NCI-H2196 (cell line): ENCODE data around the gene CD81.
"Not testable (repeated sequence)": the region's sequence is repeated elsewhere in the genome, so short reads cannot be mapped to it uniquely, and the experiment has no call there.

ENCODE experiments used
- DNase-seq: peaks from one replicate; lab custom pipeline; 2025; ENCODE audit not compliant: unreplicated experiment; lab: John Stamatoyannopoulos, UW

CD81 gene

GRCh38 chr11:2376751-2377451, at the start of gene CD81:
TSS of gene CD81 (plus strand) at chr11:2377310. CDS start at chr11:2377550, 240 bp downstream.
- peak; percentile 41 for DNase-seq

DNA sequence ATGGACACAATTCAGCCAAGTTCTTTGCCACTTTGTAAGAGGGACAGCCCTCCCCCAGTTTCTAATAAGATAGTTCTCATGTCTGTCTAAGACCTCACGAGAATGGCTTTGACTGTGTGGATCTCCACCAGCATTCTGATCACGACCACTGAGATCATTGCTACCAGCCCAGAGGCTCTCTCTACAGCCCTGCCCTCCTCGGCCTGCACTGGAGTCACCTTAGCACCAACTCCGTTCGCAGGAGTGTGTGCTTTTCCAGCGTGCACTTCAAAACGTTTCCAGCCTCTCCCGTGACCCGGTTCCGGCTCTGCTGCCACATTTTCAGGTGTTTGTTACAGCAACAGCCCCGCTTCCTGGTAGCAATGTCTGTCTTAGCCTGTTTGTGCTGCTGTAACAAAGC, 49.1 kb upstream of the CD81 start:
- DNase-seq: no peak

DNA sequence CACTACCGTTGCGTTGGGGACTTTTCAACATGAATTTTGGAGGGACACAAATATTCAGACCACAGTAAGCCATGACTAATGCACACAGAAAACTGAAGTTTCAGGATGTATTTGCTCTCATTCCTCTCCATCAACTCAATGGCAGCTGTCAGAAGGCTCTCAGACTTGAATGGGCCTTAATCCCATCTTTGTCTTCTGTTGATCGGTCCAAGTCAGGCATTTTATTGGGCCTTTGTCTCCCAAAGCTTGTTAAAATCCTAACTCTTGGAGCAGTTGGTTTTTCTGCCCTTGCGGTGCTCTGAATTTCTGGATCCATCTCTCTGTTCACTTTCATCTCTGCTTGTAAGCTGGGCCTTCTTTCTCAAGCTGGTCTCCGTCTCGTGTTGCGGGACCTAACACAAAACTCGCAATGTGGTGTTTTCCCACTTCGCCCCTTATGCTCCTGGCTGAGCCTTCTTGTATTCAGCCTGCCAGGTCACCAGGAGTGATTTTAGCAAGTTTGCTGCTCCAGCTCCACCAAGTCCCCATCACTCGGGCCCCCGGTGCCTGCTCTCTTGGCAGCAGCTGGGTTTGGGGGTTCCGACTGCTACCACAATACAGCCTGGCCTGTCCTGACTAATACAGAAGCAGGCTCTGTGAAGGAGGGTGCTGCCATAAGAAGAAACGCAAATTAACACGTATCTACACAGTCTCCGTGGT, 48.3 kb upstream of the CD81 start:
- DNase-seq: no peak

DNA sequence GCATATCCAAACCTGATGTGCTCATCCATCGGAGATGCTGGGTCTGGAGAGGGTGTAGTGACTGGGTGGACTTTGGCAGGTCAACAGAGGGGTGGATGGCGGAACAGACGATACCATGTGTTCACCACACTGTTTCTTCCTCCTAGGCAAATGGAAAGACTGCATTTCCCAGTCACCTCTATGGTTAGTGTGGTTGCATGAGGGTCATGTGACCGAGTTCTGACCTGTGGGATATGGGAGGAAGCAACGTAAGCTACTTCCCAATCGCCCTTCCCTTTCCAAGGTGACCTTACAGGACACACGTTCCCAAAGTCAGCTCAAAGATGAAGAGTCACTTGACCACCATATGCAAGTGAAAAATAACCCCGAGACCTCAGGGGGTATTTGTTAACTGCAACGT, 47.6 kb upstream of the CD81 start:
- DNase-seq: no peak

DNA sequence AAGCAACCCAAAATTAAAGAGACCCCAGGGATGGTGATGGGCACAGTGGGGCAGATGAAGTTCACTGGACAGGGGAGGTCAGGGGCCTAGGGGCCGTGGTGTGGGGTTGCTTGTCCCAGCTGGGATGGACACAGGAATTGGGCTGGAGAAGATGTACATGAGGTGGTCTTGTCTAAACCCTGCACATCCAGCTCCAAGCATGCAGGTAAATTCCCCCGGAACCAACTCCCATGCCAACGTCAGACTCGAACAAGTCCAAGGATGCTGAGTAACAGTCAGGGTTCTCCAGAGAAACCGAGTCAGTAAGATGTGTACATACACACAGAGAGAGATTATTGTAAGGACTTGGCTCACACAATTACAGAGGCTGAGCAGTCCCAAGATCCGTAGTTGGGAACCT, 46.4 kb upstream of the CD81 start:
- DNase-seq: no peak

- DNase-seq: no peak
These were observed 45.7 kb upstream of the CD81 start for GRCh38 chr11:2331404-2331803.

DNA sequence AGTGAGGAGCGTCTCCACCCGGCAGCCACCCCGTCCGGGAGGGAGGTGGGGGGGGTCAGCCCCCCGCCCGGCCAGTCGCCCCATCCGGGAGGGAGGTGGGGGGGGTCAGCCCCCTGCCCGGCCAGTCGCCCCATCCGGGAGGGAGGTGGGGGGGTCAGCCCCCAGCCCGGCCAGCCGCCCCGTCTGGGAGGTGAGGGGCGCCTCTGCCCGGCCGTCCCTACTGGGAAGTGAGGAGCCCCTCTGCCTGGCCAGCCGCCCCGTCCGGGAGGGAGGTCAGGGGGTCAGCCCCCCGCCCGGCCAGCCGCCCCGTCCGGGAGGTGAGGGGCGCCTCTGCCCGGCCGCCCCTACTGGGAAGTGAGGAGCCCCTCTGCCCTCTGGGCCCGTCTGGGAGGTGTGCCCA, 44.5 kb upstream of the CD81 start:
- DNase-seq: not testable (repeated sequence)

- not testable (repeated sequence) for DNase-seq
These were observed 43.5 kb upstream of the CD81 start for GRCh38 chr11:2333486-2334205.

DNA sequence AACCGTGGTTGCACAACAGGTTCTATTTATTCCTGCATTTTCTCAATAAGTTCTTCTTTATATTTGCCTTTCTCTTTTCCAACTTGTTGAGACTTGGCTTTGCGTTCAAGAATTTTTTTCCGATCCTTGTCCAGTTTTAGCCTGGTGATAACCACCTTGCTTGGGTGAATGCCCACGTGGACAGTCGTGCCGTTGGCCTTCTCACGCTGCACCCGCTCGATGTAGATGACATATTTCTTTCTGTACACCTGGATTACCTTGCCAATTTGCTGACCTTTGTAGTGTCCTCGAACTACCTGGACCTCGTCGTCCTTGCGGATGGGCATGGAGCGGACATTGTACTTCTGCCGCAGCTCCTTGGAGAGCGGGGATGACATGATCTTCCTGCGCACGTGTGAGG, 41.8 kb upstream of the CD81 start:
- not testable (repeated sequence) for DNase-seq

DNA sequence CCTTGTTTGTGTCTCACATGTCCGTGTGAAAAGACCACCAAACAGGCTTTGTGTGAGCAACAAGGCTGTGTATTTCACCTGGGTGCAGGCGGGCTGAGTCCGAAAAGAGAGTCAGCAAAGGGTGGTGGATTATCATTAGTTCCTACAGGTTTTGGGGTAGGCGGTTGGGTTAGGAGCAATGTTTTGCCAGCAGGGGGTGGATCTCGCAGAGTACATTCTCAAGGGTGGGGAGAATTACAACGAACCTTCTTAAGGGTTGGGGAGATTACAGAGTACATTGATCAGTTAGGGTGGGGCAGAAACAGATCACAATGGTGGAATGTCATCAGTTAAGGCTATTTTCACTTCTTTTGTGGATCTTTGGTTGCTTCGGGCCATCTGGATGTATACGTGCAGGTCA, 38.4 kb upstream of the CD81 start:
- DNase-seq: not testable (repeated sequence)

DNA sequence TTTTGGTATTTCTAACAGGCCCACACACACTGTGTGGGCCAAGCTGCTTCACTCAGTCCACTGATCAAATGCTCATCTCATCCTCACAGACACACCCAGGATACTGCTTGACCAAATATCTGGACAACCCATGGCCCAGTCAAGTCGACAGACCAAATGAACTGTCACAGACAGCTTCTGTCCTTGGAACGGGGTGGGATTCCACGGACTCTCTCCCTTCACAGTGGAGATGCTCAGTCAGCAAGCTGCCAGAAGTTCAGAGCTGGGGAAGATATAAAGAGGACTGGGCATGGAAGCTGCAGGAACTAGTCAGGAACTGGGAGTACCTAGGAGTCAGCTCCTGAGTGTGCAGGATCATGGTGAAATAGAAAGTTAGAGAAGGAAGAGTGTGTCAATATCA, 34.6 kb upstream of the CD81 start:
- no peak for DNase-seq

- no peak for DNase-seq
These were observed 34.1 kb upstream of the CD81 start for GRCh38 chr11:2342981-2343380.

DNA sequence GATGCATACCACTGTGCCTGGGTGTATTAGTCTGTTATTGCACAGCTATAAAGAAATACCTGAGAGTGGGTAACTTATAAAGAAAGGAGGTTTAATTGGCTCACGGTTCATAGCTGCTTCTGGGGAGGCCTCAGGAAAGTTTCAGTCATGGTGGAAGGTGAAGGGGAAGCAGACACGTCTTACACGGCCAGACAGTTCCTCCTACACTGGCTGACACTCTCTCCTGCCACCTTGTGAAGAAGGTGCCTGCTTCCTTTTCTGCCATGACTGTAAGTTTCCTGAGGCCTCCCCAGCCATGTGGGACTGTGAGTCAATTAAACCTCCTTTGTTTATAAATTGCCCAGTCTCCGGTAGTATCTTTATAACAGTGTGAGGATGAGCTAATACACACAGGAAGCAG, 33.6 kb upstream of the CD81 start:
- no peak for DNase-seq

DNA sequence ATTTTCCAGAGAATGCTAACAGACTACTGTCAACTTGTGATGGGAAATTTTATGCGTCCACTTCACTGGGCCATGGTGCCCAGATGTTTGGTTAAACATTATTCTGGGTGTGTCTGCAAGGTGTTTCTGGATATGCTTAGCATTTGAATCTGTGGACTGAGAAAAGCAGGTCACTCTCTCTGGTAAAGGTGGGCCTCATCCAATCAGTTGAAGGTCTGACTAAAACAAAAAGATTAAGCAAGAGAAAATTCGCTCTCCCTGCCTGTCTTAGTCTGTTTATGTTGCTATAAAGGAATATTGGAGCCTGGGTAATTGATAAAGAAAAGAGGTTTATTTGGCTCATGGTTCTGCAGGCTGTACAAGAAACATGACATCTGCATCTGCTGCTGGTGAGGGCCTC, 32.1 kb upstream of the CD81 start:
- no peak for DNase-seq

DNA sequence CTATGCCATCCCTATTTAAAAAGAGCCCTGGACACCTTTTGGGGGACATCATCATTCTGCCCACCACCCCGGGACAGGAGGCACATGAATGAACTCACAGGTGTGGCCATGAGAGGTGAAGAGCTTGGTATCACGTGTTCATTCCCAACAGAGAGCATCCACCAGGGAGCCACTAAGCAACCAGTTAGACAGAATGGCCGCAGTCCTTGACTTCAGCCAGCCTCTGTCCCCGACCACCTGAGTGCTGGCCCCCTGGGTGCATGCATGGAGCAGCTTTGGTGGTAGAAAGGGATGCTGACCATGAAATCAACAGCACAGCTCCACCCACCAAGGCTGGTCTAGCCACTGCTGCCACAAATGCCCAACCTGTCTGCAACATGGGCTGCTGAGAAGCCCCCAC, 31.1 kb upstream of the CD81 start:
- DNase-seq: no peak

DNA sequence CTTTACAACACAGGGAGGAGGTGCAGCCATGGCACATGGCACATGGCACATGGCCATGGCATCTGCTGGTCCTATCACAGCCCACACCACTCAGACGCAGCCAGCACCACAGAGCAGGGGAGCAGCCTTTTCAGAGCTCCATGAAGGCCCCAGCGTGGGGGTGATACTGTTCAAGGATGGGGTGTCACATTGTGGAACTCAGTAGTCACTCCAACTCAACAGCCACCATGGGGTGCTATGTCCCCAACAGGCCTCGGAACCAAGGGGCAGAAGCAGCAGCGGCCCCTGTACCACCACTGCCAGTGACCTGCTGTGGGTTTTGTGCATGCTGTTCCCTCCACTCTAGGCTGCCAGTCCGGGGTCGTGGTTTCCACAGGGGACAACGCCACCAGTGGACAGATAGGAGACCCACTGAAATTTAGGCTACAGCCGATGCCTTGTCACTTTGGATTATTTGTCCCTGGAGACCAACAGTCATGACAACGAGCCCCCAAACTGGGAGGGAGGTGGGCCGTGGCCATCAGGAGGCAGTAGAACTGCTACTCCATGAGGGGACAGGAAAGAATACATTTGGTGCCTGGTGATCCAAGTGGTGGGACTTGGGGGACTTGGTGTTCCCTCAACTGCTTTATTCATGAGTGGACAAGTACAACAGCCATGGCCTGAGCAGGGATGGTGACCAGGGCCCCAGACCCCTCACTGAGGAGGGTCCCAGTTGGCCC, 30.4 kb upstream of the CD81 start:
- DNase-seq: no peak

- no peak for DNase-seq
These were observed 29.7 kb upstream of the CD81 start for GRCh38 chr11:2347308-2347830.

DNA sequence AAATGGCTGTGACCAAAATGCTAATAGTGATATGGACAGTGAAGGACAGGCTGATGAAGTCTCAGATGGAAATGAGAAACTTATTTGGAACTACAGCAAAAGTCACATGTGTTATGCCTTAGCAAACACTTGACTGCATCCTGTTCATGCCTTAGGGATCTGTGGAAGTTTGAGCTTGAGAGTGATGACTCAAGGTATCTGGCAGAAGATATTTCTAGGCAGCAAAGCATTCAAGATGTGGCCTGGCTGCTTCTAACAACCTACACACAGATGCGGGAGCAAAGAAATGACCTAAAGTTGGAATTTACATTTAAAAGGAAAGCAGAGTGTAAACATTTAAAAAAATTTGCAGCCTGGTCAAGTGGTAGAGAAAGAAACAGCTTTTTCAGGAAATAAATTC, 28.1 kb upstream of the CD81 start:
- DNase-seq: no peak

GRCh38 chr11:2351701-2352100, 25.4 kb upstream of the CD81 start:
- DNase-seq: no peak

DNA sequence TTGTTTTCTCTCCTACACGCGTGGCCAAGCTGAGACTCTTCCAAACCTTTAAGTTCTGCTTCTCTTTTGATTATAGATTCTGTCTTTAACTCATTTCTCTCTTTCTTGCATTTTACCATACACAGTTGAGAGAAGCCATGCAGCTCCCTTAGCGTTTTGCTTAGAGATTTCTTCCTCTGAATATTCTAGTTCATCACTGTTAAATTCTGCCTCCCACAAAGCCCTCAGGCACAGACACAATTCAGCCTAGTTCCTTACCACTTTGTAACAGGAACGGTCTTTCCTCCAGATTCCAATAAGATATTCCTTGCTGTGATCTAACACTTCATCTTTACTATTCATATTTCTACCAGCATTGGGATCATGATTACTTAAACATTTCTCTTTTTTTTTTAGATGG, 24.7 kb upstream of the CD81 start:
- no peak for DNase-seq

DNA sequence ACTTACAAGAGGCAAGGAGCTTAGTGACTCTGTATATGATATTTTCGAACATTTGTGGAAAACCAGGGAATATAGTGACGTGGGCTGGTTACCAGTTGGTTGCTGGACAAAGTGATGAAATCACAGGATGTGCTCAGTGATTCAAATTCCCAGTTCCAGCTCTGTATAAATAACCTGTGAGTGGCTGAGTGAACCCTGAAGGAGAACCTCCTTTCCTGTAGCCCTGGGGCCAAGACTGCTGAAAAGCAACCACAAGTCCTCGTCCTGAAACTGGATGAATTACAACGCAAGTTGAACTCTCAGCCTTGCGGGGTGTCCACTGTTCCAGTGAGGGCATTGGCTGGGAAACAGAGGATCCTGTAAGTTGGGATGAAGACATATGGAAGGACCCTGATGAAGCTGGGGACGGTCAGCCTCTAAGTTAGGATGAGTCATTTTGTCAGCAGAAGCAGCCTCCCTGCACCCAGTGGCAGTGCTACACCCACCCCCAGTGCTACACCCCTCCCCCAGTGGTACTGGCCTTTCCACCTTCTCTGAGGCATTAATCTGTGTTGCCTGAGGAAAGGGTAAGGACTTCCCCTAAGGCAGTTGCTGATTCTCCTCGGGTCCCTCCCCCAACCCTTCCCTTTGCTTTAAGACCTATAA, 22.0 kb upstream of the CD81 start:
- no peak for DNase-seq
